ENCODE results near the gene PPARGC1A. TPM values are rescaled to one million over a fixed set of nuclear protein-coding genes. Genes with fewer than 3 reads are reported as not detected.

PPARGC1A gene
- total RNA-seq, 1 donor: 0.81 TPM

- DNase-seq (ENCODE audit: low read depth): no peak
- TF ChIP-seq CTCF (IDR thresholded peaks at IDR 0.05; ENCODE audit: insufficient read depth, low read length): no peak
- H3K4me3 ChIP-seq (ENCODE audit: low read depth, low read length): no peak overlapping the region
Measured at GRCh38 chr4:23838607-23839006, 51.2 kb downstream of the PPARGC1A start.

GRCh38 chr4:23838131-23838530 lies 51.7 kb downstream of the PPARGC1A start:
- DNase-seq (ENCODE audit: low read depth): no peak
- H3K4me3 ChIP-seq (ENCODE audit: low read depth, low read length): no peak overlapping the region
- TF ChIP-seq CTCF (IDR thresholded peaks at IDR 0.05; ENCODE audit: insufficient read depth, low read length): no peak

GRCh38 chr4:23837371-23837770 lies 52.5 kb downstream of the PPARGC1A start:
- H3K4me3 ChIP-seq (ENCODE audit: low read depth, low read length): no peak overlapping the region
- TF ChIP-seq CTCF (IDR thresholded peaks at IDR 0.05; ENCODE audit: insufficient read depth, low read length): no peak
- DNase-seq (ENCODE audit: low read depth): no peak

GRCh38 chr4:23835774-23836478 lies 53.9 kb downstream of the PPARGC1A start:
- H3K4me3 ChIP-seq (ENCODE audit: low read depth, low read length): no peak overlapping the region
- no peak for TF ChIP-seq CTCF (IDR thresholded peaks at IDR 0.05; ENCODE audit: insufficient read depth, low read length)
- DNase-seq (ENCODE audit: low read depth): no peak

GRCh38 chr4:23828779-23829178 lies 61.1 kb downstream of the PPARGC1A start:
- no peak for TF ChIP-seq CTCF (IDR thresholded peaks at IDR 0.05; ENCODE audit: insufficient read depth, low read length)
- H3K4me3 ChIP-seq (ENCODE audit: low read depth, low read length): no peak overlapping the region
- no peak for DNase-seq (ENCODE audit: low read depth)

GRCh38 chr4:23828020-23828715 lies 61.7 kb downstream of the PPARGC1A start:
- no peak overlapping the region for H3K4me3 ChIP-seq (ENCODE audit: low read depth, low read length)
- no peak for DNase-seq (ENCODE audit: low read depth)
- TF ChIP-seq CTCF (IDR thresholded peaks at IDR 0.05; ENCODE audit: insufficient read depth, low read length): no peak

Measured in fibroblast of the aortic adventitia (primary cell).